AG09319 (cell line): ENCODE measurements around the gene PLCD1.
"Not testable (repeated sequence)": the region's sequence is repeated elsewhere in the genome, so short reads cannot be mapped to it uniquely, and the experiment has no call there.

Experiments used
- DNase-seq: peaks from one replicate; pipeline ENCODE4 v3.0.0-alpha.2; 2010; ENCODE audit warnings: low read depth; ENCODE audit errors: extremely low read depth
- CTCF ChIP-seq: IDR thresholded peaks from 2 replicates; pipeline ENCODE4 v1.5.1; 2011; ENCODE audit warnings: low read depth, mild to moderate bottlenecking, inconsistent platforms, low read length, moderate library complexity

PLCD1 gene

DNA sequence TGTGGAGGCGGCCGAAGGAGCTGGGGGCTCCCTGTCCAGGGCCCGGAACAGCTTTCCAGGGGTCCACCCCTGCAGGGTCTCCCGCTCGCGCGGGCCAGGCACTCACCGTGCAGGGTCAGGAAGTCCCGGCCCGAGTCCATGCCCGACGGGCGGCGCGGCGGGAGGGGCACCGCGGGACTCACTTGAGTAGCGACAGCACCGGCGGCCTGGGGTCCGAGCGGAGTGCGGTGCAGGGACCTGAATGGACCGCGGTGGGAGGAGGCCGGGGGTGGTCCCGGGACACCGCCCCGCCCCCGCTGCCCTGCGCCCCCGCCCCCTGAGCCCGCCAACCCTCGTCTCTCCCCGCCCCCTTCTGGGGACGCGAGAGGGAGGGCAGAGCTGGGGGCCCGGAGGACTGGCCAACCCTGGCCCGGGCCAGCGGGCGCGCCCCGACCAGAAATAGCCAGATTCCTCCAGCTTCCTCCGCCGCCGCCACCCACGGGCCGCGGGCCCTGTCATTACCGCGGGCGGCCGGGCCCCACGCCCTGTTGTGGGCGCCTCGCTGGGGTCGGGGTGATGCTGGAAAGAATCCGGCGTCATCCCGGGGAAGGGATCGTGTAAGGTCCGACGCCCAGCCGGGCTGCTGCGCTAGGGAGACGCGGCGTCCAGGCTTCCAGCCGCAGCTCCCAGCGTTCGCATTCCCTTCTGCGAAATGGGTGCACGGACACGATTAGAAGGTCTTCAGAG is at the start of gene PLCD1:
PLCD1 (minus strand) TSS at position 243 of the 726 bp plus-strand sequence; CDS start at position 140, 103 bp downstream.
- no peak for TF ChIP-seq CTCF
- DNase-seq = peak; percentile 42

DNA sequence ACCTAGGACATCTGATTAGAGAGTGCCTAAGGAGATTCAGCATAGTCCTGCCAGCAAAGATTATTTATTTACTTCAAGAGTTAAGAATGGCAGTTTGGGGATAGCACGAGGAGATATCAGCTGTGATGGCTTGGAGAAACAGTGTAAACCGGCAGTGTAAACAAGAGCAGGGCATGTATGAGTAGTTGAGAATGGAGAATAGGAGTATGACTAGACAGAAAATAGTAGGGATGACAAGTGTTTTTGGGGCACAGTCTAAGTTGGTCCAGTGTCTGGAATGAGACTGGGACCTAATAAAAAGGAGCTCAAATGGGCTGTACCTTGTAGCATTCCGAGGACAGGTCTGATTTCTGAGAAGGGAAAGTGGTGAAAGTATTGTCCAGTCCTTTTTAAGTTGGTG is 47.6 kb upstream of the PLCD1 start:
- DNase-seq = not testable (repeated sequence)

- DNase-seq = no peak
- no peak for TF ChIP-seq CTCF
Observed at GRCh38 chr3:38070013-38070412, 40.6 kb upstream of the PLCD1 start.

- DNase-seq = no peak
- TF ChIP-seq CTCF = no peak
Observed at GRCh38 chr3:38067508-38068233, 38.2 kb upstream of the PLCD1 start.

DNA sequence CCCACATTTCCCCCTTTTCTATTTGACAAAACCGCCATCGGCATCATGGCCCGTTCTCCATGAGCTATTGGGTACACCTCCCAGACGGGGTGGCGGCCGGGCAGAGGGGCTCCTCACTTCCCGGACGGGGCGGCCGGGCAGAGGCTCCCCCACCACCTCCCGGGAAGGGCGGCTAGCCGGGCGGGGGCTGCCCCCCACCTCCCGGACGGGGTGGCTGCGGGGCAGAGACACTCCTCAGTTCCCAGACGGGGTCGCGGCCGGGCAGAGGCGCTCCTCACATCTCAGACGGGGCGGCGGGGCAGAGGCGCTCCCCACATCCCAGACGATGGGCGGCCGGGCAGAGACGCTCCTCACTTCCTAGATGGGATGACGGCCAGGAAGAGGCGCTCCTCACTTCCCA is 35.0 kb upstream of the PLCD1 start:
- DNase-seq = not testable (repeated sequence)

GRCh38 chr3:38062809-38063208 is 33.4 kb upstream of the PLCD1 start:
- TF ChIP-seq CTCF = no peak
- no peak for DNase-seq

- no peak for TF ChIP-seq CTCF
- DNase-seq = no peak
Observed at GRCh38 chr3:38059591-38059990, 30.1 kb upstream of the PLCD1 start.

- no peak for TF ChIP-seq CTCF
- DNase-seq = no peak
Observed at GRCh38 chr3:38059148-38059547, 29.7 kb upstream of the PLCD1 start.
